HG03460 (cell line): ENCODE data around the gene IQGAP2.
"Not testable (repeated sequence)": the region's sequence is repeated elsewhere in the genome, so short reads cannot be mapped to it uniquely, and the experiment has no call there.

ENCODE experiments used
- ATAC-seq: cut with Tn5 transposase; IDR thresholded peaks from one replicate; pipeline ENCODE4 v1.9.1; 2021; ENCODE audit not compliant: unreplicated experiment

Gene IQGAP2

DNA sequence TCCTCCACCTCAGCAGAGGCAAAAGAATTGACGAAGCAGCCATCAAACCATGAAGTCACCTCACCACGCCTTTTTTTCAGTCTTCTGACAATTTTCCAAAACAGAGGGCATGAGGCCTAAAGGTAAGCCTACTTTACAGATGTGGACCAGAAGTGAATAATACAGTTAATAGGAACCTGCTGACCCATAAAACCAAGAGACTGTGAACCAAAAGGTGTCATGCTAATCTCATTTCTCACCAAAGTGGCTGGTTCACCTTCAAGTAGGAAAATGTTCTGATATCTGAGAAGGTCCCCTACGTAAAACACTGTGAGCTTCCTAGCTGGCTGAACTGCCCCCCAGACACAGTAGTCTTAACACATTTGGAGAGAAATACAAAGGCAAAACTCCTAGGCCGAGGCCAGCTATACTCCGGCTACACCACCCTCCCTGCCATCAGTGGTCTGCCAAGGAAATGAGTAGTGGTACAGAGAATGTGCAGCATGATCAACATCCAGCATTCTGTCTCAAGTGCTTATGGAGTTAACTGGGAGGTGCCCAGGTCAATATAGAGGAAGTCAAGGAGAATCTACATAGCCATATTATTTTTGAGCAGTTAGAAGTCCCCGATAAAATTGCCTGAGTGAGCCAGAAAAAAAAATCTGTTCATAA is 239.4 kb downstream of the IQGAP2 start:
- ATAC-seq = no peak

DNA sequence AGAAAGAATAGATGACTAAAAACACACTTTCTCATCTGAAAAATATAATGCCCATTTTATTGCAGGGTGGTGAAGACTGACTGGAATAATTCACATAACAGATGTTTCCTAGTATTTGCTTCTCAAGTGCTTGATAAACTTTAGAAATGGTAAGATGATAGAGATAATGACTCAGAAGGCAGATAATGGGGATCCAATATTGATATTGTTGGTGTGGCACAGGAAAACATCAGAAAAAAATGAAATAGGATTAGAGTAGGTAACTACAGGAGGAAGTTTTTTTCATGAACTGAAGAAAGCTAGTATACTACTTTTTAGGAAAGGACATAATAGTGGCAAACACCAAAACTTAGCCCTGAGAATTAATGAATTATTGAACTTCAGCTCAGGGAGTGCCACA is 240.3 kb downstream of the IQGAP2 start:
- ATAC-seq = no peak

DNA sequence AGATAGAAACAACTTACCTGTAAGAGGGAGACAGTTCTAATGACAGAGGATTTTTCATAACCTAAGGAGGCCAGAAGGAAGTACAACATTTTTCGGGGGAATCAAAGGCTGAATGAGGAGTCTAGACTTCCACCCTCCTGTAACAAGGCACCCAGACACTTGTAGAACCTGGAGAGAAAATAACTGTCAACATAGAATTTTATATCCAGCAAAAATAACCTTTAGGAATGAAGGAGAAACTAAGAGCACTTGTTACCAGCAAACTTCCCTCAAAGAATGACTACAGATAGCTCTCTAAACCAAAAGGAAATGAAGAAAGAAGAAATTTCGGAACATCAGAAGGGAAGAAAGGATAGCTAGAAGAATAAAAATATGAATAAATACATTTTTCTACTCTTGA is 246.1 kb downstream of the IQGAP2 start:
- no peak for ATAC-seq

GRCh38 chr5:76652809-76653414 is 249.8 kb downstream of the IQGAP2 start:
- ATAC-seq = no peak

DNA sequence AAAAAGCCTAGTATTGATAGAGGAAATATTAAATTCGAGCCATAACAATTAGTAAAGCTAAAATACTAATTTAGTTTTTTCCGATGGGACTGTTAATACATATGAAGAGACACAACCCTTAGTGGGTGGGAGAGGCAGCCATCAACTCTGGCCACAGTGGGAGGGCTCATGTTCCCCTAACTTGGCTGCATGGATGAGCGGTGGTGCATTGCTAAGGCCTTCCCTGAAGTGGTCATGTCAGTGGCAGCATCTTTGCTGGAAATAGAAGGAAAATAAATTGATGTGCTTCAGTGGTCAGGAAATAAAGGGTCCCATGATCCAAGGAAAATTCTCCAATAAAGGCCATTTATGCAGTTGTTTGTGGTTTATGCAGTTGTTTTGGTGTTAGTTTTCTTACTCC is 254.0 kb downstream of the IQGAP2 start:
- ATAC-seq = no peak

- ATAC-seq = no peak
Observed at GRCh38 chr5:76657683-76658311, 254.7 kb downstream of the IQGAP2 start.

- ATAC-seq = no peak
Observed at GRCh38 chr5:76660360-76660759, 257.3 kb downstream of the IQGAP2 start.

- ATAC-seq = no peak
Observed at GRCh38 chr5:76662521-76662920, 259.4 kb downstream of the IQGAP2 start.

GRCh38 chr5:76663573-76663972 is 260.5 kb downstream of the IQGAP2 start:
- no peak for ATAC-seq

DNA sequence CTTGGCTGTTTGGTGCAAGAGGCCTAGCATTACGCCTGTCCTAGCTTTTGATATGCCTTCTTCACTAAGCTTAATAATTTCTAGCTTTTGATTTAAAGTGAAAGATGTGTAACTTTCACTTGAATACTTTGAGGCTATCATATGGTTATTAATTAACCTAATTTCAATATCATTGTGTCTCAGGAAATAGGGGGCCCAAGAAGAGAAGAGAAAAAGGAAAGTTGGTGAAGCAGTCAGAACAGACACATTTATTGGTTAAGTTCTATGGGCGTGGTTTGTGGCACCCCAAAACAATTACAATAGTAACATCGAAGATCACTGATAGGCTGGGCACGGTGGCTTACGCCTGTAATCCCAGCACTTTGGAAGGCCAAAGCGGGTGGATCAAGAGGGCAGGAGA is 261.0 kb downstream of the IQGAP2 start:
- no peak for ATAC-seq

DNA sequence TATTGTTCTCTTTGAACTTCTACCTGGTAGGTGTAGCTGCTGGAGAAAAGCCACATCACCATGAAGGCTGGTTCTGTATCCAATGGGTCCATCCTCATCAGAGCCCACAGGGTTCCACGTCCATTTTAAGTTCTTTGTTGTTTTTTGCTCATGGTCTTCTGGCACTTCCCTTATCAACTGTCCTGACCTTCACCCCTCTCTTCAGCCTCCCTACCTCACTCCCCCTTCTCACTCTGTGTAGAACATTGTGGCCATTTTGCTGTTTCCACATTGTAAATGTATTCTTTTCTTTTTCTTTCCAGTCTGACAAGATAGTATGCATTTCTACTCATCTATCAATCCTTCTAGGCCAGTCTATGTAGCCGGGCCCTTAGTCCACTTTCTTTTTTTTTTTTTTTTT is 264.4 kb downstream of the IQGAP2 start:
- ATAC-seq = no peak

- ATAC-seq = no peak
Observed at GRCh38 chr5:76669245-76669644, 266.2 kb downstream of the IQGAP2 start.

- no peak for ATAC-seq
Observed at GRCh38 chr5:76670508-76670907, 267.4 kb downstream of the IQGAP2 start.

GRCh38 chr5:76672242-76672641 is 269.2 kb downstream of the IQGAP2 start:
- ATAC-seq = no peak

DNA sequence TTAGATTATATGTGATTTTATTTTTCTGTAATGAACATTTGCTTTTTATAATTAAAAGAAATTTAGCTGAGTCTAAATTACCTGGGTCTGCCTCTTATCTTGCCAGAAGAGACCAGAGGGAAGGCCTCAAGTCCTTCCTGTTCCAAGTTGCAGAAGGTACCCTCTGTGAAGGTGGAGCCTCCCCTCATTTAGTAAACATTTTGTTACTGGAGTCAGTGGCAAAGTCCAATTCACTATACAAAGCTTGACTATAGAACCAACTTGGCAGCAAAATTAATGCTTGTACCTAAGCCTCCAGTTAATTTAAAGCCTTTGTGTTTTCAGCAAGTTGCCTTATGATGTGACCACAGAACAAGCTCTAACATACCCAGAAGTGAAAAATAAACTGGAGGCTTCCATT is 270.0 kb downstream of the IQGAP2 start:
- ATAC-seq = no peak

DNA sequence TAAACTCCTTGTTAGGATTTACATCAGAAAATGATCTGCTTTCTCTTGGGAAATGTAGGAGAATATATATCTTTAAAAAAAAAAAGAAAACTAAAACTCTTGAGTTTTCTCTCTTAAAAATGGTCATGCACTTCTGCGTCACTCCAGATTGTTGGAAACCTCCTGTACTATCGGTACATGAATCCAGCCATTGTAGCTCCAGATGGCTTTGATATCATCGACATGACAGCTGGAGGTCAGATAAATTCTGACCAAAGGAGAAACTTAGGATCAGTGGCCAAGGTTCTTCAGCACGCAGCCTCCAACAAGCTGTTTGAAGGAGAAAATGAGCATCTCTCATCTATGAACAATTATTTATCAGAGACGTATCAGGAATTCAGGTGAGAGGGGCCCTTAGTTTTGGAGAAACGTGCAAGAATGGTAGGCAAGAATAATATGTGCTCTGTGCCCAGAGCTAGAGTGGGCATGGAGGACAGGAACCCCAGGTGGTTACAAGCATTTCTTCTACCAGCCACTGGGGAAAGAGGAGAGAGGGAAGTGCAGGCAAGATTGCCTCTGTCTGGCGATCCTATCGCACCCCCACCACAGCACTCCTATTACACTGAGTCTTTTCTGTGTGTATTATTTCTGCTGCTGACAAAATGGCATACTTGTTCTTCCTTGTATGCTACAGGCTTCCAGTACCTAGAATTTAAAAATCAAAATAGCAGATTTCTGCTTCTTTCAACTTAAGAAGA is 271.4 kb downstream of the IQGAP2 start:
- no peak for ATAC-seq

DNA sequence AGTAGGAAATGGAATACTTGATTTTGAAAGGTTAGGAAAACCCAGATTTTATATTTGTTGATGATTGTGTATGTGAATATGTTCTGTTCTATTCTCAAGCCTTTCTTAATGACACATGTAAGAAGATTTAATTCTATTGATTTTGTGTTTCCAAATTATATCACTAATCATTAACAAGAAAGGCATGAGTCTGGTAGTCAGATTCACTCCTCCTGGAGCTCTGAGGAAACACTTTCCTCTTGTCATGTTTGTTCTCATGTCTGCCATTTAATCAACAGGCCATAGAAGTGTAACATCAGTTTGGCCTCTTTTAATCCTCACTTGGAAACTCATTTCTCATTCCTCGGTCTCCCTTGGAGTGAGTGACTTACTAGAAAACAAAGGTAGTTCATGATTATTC is 272.3 kb downstream of the IQGAP2 start:
- ATAC-seq = no peak

GRCh38 chr5:76677849-76678472 is 274.9 kb downstream of the IQGAP2 start:
- no peak for ATAC-seq

GRCh38 chr5:76679231-76679630 is 276.1 kb downstream of the IQGAP2 start:
- no peak for ATAC-seq

- not testable (repeated sequence) for ATAC-seq
Observed at GRCh38 chr5:76680826-76681225, 277.7 kb downstream of the IQGAP2 start.

GRCh38 chr5:76681287-76681686 is 278.2 kb downstream of the IQGAP2 start:
- ATAC-seq = no peak
